HG02970 (cell line): ENCODE data around the gene ITGAL.
"Not testable (repeated sequence)": the region's sequence is repeated elsewhere in the genome, so short reads cannot be mapped to it uniquely, and the experiment has no call there.

ENCODE experiments used
- ATAC-seq: cut with Tn5 transposase; IDR thresholded peaks from one replicate; pipeline ENCODE4 v1.9.1; 2021; ENCODE audit warnings: mild to moderate bottlenecking, moderate library complexity, moderate number of reproducible peaks; ENCODE audit not compliant: unreplicated experiment, low FRiP score

Gene ITGAL

GRCh38 chr16:30457256-30457655, 15.3 kb upstream of the ITGAL start:
- no peak for ATAC-seq

GRCh38 chr16:30457743-30458560, 14.6 kb upstream of the ITGAL start:
- ATAC-seq, result no peak

- peak; percentile 50 for ATAC-seq
Observed at GRCh38 chr16:30458561-30459394, 13.8 kb upstream of the ITGAL start.

GRCh38 chr16:30459456-30459855, 13.1 kb upstream of the ITGAL start:
- ATAC-seq, result peak; percentile 19

- ATAC-seq, result not testable (repeated sequence)
Observed at GRCh38 chr16:30461426-30461825, 11.1 kb upstream of the ITGAL start.

- no peak for ATAC-seq
Observed at GRCh38 chr16:30464078-30464477, 8.5 kb upstream of the ITGAL start.

GRCh38 chr16:30470170-30470512, 2.4 kb upstream of the ITGAL start:
- no peak for ATAC-seq

- no peak for ATAC-seq
Observed at GRCh38 chr16:30470632-30470995, 1.9 kb upstream of the ITGAL start.

GRCh38 chr16:30473231-30474073, 910 bp downstream of the ITGAL start:
- no peak for ATAC-seq

GRCh38 chr16:30474074-30474452, 1.5 kb downstream of the ITGAL start:
- ATAC-seq, result no peak

GRCh38 chr16:30474684-30475083, 2.1 kb downstream of the ITGAL start:
- ATAC-seq, result no peak

GRCh38 chr16:30476991-30477390, 4.4 kb downstream of the ITGAL start:
- no peak for ATAC-seq

- ATAC-seq, result not testable (repeated sequence)
Observed at GRCh38 chr16:30477773-30478172, 5.2 kb downstream of the ITGAL start.

- no peak for ATAC-seq
Observed at GRCh38 chr16:30478766-30479478, 6.4 kb downstream of the ITGAL start.

GRCh38 chr16:30481381-30481780, 8.8 kb downstream of the ITGAL start:
- ATAC-seq, result no peak

- ATAC-seq, result no peak
Observed at GRCh38 chr16:30482366-30482765, 9.8 kb downstream of the ITGAL start.

- ATAC-seq, result no peak
Observed at GRCh38 chr16:30484887-30485286, 12.3 kb downstream of the ITGAL start.

- ATAC-seq, result no peak
Observed at GRCh38 chr16:30485818-30486436, 13.4 kb downstream of the ITGAL start.

GRCh38 chr16:30488764-30489605, 16.4 kb downstream of the ITGAL start:
- ATAC-seq, result no peak
